ENCODE measurements around the gene CAMKV. TPM values are rescaled to one million over a fixed set of nuclear protein-coding genes. Genes with fewer than 3 reads are reported as not detected.
"Not testable (repeated sequence)": the region's sequence is repeated elsewhere in the genome, so short reads cannot be mapped to it uniquely, and the experiment has no call there.

The CAMKV gene

GRCh38 chr3:49823131-49823530, 46.6 kb downstream of the CAMKV start:
- H3K36me3 ChIP-seq (ENCODE audit: control insufficient read depth, insufficient read depth, low read length); H2AK5ac ChIP-seq (ENCODE audit: low read length); H3K79me2 ChIP-seq (ENCODE audit: control insufficient read depth, insufficient read depth, low read length); H2BK5ac ChIP-seq (ENCODE audit: low read length); H3K79me1 ChIP-seq (ENCODE audit: low read length); H3K4ac ChIP-seq (ENCODE audit: low read depth, low read length); H3K27ac ChIP-seq (ENCODE audit: low read depth, low read length); H3K18ac ChIP-seq (ENCODE audit: low read length); H4K8ac ChIP-seq (ENCODE audit: low read depth, low read length); H3K9ac ChIP-seq (ENCODE audit: low read length); H2BK15ac ChIP-seq (replicated peaks; ENCODE audit: low read depth); H3K27me3 ChIP-seq (ENCODE audit: insufficient read depth, low read length, poor library complexity); H2BK120ac ChIP-seq (ENCODE audit: low read depth, low read length); H3K4me1 ChIP-seq (ENCODE audit: control insufficient read depth, low read depth, low read length); H3K4me2 ChIP-seq (ENCODE audit: low read length); H3K56ac ChIP-seq (ENCODE audit: low read length); DNase-seq; H4K5ac ChIP-seq (ENCODE audit: low read length); H3K4me3 ChIP-seq (ENCODE audit: low read length); H3K23ac ChIP-seq (ENCODE audit: low read length): not testable (repeated sequence)
- no CpG with 5 or more reads among the region's 3 CpGs for WGBS (ENCODE audit: extremely low coverage, insufficient coverage, low lambda C conversion rate)

- Histone ChIP-seq H2BK15ac (replicated peaks; ENCODE audit: low read depth) (no peak within 1 kb of the TSS), H4K5ac (ENCODE audit: low read length) (no peak within 1 kb of the TSS), H3K9ac (ENCODE audit: low read length) (no peak within 1 kb of the TSS), H3K4me2 (ENCODE audit: low read length) (no peak within 1 kb of the TSS), H2BK5ac (ENCODE audit: low read length) (no peak within 1 kb of the TSS), H3K4me1 (ENCODE audit: control insufficient read depth, low read depth, low read length) (no peaks in the 10 kb centered on the region), H2AK5ac (ENCODE audit: low read length) (no peak within 1 kb of the TSS), H3K56ac (ENCODE audit: low read length) (no peak within 1 kb of the TSS), H3K4ac (ENCODE audit: low read depth, low read length) (no peak within 1 kb of the TSS), H2BK120ac (ENCODE audit: low read depth, low read length) (no peak within 1 kb of the TSS), H3K27ac (ENCODE audit: low read depth, low read length) (no peak within 1 kb of the TSS), H3K36me3 (ENCODE audit: control insufficient read depth, insufficient read depth, low read length) (no peaks in the 10 kb centered on the region), H3K27me3 (ENCODE audit: insufficient read depth, low read length, poor library complexity) (no peaks in the 10 kb centered on the region), H3K4me3 (ENCODE audit: low read length) (no peak within 1 kb of the TSS), H3K79me1 (ENCODE audit: low read length) (no peaks in the 10 kb centered on the region), H3K23ac (ENCODE audit: low read length) (no peak within 1 kb of the TSS), H3K18ac (ENCODE audit: low read length) (no peak within 1 kb of the TSS), H4K8ac (ENCODE audit: low read depth, low read length) (no peak within 1 kb of the TSS), H3K79me2 (ENCODE audit: control insufficient read depth, insufficient read depth, low read length) (no peaks in the 10 kb centered on the region)
- WGBS (ENCODE audit: extremely low coverage, insufficient coverage, low lambda C conversion rate): no CpG with 5 or more reads among the region's 9 CpGs
- no peak for DNase-seq
These were observed 56.1 kb downstream of the CAMKV start, which contains the start of gene UBA7 for GRCh38 chr3:49813497-49814174. UBA7 (minus strand) TSS chr3:49813953; CDS start chr3:49813787, 166 bp downstream.

GRCh38 chr3:49812916-49813496, 56.7 kb downstream of the CAMKV start:
- no peak overlapping the region for H3K27ac ChIP-seq (ENCODE audit: low read depth, low read length)
- DNase-seq: no peak
- H2BK120ac ChIP-seq (ENCODE audit: low read depth, low read length): no peak overlapping the region
- H3K36me3 ChIP-seq (ENCODE audit: control insufficient read depth, insufficient read depth, low read length): no peaks in the 10 kb centered on the region
- H2AK5ac ChIP-seq (ENCODE audit: low read length): no peak overlapping the region
- H3K4ac ChIP-seq (ENCODE audit: low read depth, low read length): no peak overlapping the region
- no peak overlapping the region for H2BK5ac ChIP-seq (ENCODE audit: low read length)
- no peaks in the 10 kb centered on the region for H3K79me2 ChIP-seq (ENCODE audit: control insufficient read depth, insufficient read depth, low read length)
- H2BK15ac ChIP-seq (replicated peaks; ENCODE audit: low read depth): no peak overlapping the region
- no peaks in the 10 kb centered on the region for H3K27me3 ChIP-seq (ENCODE audit: insufficient read depth, low read length, poor library complexity)
- no peak overlapping the region for H3K23ac ChIP-seq (ENCODE audit: low read length)
- H3K9ac ChIP-seq (ENCODE audit: low read length): no peak overlapping the region
- H4K5ac ChIP-seq (ENCODE audit: low read length): no peak overlapping the region
- no CpG with 5 or more reads among the region's 9 CpGs for WGBS (ENCODE audit: extremely low coverage, insufficient coverage, low lambda C conversion rate)
- no peak overlapping the region for H3K18ac ChIP-seq (ENCODE audit: low read length)
- no peak overlapping the region for H4K8ac ChIP-seq (ENCODE audit: low read depth, low read length)
- H3K4me1 ChIP-seq (ENCODE audit: control insufficient read depth, low read depth, low read length): no peaks in the 10 kb centered on the region
- H3K79me1 ChIP-seq (ENCODE audit: low read length): no peaks in the 10 kb centered on the region
- H3K4me3 ChIP-seq (ENCODE audit: low read length): no peak overlapping the region
- no peak overlapping the region for H3K4me2 ChIP-seq (ENCODE audit: low read length)
- no peak overlapping the region for H3K56ac ChIP-seq (ENCODE audit: low read length)

Small RNA genes within 50 kb of the gene (small RNA-seq; reads per million reads assigned to genes)
- not detected for gene RN7SL217P (ENCODE audit: insufficient read depth)
